T-helper 2 cell treated with Interferon-gamma antibody and Interleukin-4, amounts not matched to agents 100 ng/mL and 5 ng/mL, for 36 hours (primary cell): Measurements from ENCODE around the gene CCR8. TPM values are rescaled to one million over a fixed set of nuclear protein-coding genes. Genes with fewer than 3 reads are reported as not detected.
"Not testable (repeated sequence)": the region's sequence is repeated elsewhere in the genome, so short reads cannot be mapped to it uniquely, and the experiment has no call there.

Experiments used
- intact Hi-C: fragments of 100-400 bp; cut with micrococcal nuclease; formaldehyde crosslinking; loops from one replicate; pipeline ENCODE4 v1.15.1; 2023
- total RNA-seq: library from RNA; stranded (reverse); gene quantifications from 2 replicates; pipeline ENCODE4 v1.2.3, GENCODE V29; 2022

The CCR8 gene
- total RNA-seq, 1 donor from 2014 or later: 13.7 TPM

GRCh38 chr3:39302178-39302577 is 27.3 kb upstream of the CCR8 start:
- intact Hi-C loops: no loop called here

- intact Hi-C loops: no loop called here
Measured at GRCh38 chr3:39313289-39313688, 16.2 kb upstream of the CCR8 start.

DNA sequence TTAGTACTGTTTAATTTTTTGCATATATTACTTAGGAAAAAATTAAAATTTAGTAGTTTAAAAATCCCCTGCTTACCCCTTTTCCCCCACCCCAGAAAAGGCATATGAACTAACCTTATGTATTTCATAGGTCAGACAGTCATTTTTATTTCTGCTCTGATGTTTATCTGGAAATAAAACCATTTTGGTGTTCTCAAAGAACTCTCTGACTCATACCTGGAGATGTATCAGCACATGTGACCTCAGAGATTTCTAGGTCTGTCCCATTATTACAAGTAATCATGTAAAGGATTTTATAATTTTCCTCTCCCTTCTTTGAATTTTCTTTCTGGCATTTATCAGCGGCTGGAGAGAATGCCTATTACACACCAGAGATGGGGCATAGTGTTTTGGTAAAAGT is 14.1 kb upstream of the CCR8 start:
- intact Hi-C loops: no loop called here

- intact Hi-C loops: no loop called here
Measured at GRCh38 chr3:39317571-39318169, 11.8 kb upstream of the CCR8 start.

GRCh38 chr3:39318301-39318700 is 11.2 kb upstream of the CCR8 start:
- intact Hi-C loops: no loop called here

DNA sequence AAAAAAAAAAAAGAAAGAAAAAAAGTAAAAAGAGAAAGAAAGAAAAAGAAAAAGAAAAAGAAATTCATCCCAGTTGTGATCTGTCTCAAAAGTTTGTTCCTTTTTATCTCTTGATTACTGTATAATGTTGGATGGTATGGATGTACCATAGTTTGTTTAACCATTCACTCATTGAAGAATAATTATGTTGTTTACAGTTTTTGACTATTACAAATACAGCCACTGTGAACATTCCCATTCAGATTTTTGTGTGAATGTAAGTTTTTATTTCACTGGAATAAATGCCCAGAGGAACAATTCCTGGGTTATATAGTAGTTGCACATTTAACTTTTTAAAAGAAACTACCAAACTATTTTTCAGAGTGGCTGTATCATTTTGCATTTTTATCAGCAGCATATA is 10.3 kb upstream of the CCR8 start:
- intact Hi-C loops: no loop called here

GRCh38 chr3:39321574-39321983 is 7.9 kb upstream of the CCR8 start:
- intact Hi-C loops: not testable (repeated sequence)

GRCh38 chr3:39322209-39322715 is 7.2 kb upstream of the CCR8 start:
- intact Hi-C loops: not testable (repeated sequence)

DNA sequence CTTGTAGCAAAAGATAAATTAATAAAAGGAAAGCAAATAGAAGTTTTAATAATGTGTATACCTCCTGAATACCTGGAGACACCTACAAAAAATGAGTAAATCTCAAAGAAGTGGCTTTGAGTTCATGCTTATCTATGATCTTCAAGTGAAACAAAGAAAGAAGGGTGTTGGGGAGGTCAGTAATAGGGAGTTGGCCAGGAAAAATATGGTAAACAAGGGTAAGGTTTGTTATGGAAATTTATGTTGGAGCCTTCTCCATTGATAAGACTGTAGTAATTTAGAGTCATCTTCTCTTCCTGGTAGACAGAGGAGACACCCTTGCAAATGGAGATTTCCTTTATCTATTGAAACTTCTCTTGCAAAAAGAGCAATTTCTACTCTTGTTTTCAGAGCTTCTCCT is 6.6 kb upstream of the CCR8 start:
- intact Hi-C loops: no loop called here

DNA sequence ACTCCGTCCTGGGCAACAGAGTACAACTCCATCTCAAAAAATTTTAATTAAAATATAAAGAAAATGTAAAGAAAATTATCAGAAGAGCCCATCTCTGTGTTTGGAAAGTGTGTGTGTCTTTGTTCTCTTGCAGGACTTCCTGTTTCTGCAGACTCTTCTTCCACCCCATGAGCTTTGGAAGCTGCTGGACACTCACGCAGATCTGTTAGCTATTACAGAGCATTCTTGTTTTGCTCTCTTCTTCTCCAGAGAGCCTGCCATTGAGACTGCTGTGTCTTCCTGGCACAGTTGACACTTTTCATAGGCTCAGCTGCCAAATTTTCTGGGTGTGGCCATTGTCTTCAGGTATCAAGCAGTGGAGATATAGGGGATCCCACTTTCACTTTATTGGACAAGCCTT is 6.0 kb upstream of the CCR8 start:
- intact Hi-C loops: no loop called here

DNA sequence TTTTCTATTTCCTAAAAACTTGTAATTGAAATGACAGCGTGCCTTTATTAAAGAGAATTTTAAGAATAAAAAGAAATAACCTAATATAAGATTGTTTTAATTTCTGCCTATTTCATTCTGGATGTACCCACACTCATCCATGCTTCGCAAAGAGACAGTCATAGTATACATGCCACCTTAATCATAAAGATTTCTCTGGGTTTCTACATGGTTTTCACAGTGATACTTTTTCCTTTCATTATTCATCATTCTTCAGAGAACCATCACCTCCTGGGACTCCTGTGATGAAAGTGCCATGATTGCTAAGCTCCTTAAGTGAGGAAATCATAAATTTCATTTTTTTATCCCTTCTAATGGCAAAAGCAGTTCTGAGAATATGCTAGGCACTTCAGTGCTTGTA is 4.3 kb upstream of the CCR8 start:
- intact Hi-C loops: no loop called here

DNA sequence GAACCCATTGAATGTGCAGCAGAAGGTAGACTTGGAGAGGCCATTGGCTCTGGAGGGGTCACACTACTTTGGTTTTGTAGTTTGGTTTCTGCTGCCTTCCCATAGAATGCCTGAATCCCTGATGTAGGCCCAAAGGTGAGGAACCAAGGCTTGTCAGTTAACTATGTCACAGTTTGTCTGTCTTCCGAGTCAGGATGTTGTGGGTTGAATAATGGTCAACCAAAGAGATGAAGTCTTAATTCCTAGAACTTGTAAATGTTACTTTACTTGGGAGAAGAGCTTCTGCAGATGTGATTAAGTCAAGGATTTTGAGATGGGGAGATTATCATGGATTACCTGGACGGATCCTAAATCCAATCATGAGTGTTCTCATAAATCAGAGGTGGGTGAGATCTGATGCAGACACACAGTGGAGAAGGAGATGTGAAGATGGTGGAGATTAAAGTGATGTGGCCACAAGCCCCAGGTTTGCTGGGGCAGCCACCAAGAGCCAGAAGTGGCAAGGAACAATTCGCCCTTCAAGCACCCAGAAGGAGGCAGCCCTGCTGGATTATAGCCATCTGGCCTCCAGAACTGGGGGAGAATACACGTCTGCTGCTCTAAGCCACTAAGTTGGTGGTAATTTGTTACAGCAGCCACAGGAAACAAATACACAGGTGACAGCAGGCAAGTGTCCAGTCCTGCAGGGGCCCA is 2.3 kb upstream of the CCR8 start:
- intact Hi-C loops: no loop called here

DNA sequence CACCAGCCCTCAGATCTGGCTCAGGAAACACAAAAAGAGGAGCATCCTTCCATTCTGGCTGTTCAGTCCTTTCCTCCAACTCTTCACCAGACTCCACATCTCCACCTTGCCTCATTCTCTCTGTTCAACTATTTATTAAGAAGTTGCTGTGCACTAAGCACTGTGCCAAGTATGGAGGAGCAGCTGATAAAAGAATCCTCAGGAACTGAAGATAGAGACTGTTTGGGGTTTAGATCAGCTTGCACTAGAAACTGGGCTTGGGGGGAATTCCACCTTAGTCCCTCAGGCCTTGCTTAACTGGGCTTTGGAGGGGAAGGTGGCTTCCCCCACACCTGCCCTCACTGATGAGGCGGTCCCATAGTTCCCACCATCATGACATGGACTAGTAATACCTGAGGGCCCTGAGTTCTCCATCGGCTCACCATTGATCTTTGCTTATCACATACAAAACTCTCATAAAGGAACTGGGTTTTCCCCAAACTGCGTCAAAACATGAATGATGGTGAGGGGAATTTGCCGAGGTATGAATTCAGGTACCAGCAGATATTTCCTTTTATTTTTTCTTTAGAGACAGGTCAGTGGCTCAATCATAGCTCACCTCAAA is 1.7 kb upstream of the CCR8 start:
- intact Hi-C loops: loop anchor here (2.0 kb wide), 1 partner anchor 33 kb away; no protein-coding TSS in a partner anchor

DNA sequence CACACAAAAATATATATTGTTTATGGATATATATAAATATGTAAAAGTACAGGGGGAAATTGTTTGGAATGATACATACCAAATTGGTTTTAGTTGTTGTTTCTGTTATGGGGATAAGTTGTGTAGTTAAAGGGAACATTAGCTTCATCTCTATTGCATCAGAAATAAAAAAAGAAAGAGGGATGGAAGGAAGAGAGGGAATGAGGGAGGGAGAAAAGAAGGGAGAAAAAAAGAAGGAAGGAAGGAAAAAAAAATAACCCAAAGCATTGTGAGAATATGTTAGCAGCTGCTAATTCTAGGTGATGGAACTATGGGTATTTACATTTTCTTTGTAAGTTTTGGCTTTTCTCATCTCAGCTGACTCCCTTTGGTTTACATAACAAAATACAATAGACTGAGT is 1.3 kb downstream of the CCR8 start:
- intact Hi-C loops: no loop called here

- intact Hi-C loops: no loop called here
Measured at GRCh38 chr3:39332525-39332924, 3.0 kb downstream of the CCR8 start.

GRCh38 chr3:39333607-39334006 is 4.1 kb downstream of the CCR8 start:
- intact Hi-C loops: no loop called here

GRCh38 chr3:39334205-39334604 is 4.7 kb downstream of the CCR8 start:
- intact Hi-C loops: no loop called here

- intact Hi-C loops: no loop called here
Measured at GRCh38 chr3:39338201-39338600, 8.7 kb downstream of the CCR8 start.

DNA sequence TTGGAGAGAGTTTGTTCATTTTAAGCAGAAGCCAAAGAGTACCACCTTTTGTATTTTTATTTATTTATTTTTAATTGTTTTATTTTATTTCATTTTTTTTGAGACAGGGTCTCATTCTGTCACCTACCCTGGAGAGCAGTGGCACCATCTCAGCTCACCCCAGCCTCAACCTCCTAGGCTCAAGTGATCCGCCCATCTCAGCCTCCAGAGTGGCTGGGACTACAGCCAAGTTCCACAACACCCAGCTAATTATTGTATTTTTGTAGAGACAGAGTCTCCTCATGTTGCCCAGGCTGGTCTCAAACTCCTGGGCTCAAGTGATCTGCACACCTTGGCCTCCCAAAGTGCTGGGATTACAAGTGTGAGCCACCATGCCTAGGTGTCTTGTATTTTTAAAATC is 9.6 kb downstream of the CCR8 start:
- intact Hi-C loops: no loop called here

GRCh38 chr3:39343076-39343717 is 13.7 kb downstream of the CCR8 start:
- intact Hi-C loops: no loop called here

DNA sequence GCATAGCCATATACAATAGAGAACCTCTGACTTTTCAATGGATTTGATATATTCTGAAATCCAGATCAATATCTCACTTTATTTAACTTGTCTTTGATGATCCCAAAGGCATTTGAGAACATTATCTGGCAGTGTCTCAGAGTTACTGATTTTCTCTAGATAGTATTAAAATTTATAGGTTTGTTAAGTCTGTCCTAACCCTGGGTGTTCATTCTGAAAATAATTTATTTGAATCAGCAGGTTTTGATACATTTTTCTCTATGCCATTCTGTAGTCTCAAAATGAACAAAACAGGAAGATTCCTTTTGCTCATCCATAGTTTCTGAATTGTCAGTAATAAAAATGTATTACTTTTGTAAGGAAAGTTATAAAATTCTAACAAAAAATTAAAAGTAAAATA is 14.3 kb downstream of the CCR8 start:
- intact Hi-C loops: no loop called here

- intact Hi-C loops: no loop called here
Measured at GRCh38 chr3:39344746-39345344, 15.3 kb downstream of the CCR8 start.
